HEK293T (cell line): ENCODE data around the gene IL23A.

Experiments used
- BHLHE40 ChIP-seq: fragments of 450-650 bp; IDR thresholded peaks from 2 replicates; pipeline ENCODE4 v1.6.1; 2016; ENCODE audit warnings: mild to moderate bottlenecking, moderate library complexity, borderline replicate concordance
- CTBP1 ChIP-seq: fragments of 450-650 bp; IDR thresholded peaks from 2 replicates; pipeline ENCODE4 v1.6.1; 2016; ENCODE audit warnings: borderline replicate concordance
- FOXA1 ChIP-seq: fragments of 450-650 bp; IDR thresholded peaks from 2 replicates; pipeline ENCODE4 v1.6.1; 2016; ENCODE audit warnings: mild to moderate bottlenecking
- FOXK2 ChIP-seq: fragments of 450-650 bp; IDR thresholded peaks from 2 replicates; pipeline ENCODE4 v1.6.1; 2016; ENCODE audit warnings: mild to moderate bottlenecking
- FOXM1 ChIP-seq: fragments of 450-650 bp; IDR thresholded peaks from 2 replicates; pipeline ENCODE4 v1.6.1; 2017; ENCODE audit warnings: mild to moderate bottlenecking, borderline replicate concordance
- L3MBTL2 ChIP-seq: fragments of 450-650 bp; conservative IDR thresholded peaks from 2 replicates; pipeline ENCODE4 v1.6.1; 2016; ENCODE audit warnings: mild to moderate bottlenecking
- NFRKB ChIP-seq: fragments of 450-650 bp; IDR thresholded peaks from 2 replicates; pipeline ENCODE4 v1.6.1; 2016; ENCODE audit warnings: mild to moderate bottlenecking, moderate library complexity
- SP1 ChIP-seq: fragments of 450-650 bp; IDR thresholded peaks from 2 replicates; pipeline ENCODE4 v1.6.1; 2017
- SUZ12 ChIP-seq: fragments of 450-650 bp; IDR thresholded peaks from 2 replicates; pipeline ENCODE4 v1.6.1; 2016; ENCODE audit warnings: mild to moderate bottlenecking
- TARDBP ChIP-seq: fragments of 450-650 bp; IDR thresholded peaks from 2 replicates; pipeline ENCODE4 v1.6.1; 2016
- TF ChIP-seq, protein P1 (sequence below): fragments of 450-650 bp; IDR thresholded peaks from 2 replicates; pipeline ENCODE4 v1.6.1; 2016

DNA sequence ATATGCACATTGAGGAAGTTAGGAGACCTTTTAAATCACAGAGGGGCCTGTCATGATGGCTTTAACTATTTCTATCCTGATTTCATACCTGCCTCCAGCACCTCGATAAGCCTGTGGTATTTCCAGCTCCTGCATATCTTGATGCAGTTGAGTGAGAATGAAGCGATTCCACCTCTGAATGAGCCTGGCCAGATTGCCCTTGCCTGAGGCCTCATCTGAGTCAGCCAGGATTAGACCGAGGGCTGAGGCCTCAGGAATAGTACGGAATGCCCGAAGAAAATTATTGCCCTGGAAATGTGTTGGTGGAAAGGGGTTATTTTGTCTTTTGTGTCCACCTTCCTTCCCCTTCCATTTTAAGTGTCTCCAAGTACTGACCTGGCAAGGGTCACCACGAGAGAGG lies 14.5 kb upstream of the IL23A start:
- TF ChIP-seq SP1 (no peak), L3MBTL2 (no peak), SUZ12 (no peak), FOXM1 (no peak), FOXK2 (no peak), BHLHE40 (no peak), CTBP1 (no peak), TARDBP (no peak), FOXA1 (no peak), NFRKB (no peak)
- TF ChIP-seq, protein P1, sequence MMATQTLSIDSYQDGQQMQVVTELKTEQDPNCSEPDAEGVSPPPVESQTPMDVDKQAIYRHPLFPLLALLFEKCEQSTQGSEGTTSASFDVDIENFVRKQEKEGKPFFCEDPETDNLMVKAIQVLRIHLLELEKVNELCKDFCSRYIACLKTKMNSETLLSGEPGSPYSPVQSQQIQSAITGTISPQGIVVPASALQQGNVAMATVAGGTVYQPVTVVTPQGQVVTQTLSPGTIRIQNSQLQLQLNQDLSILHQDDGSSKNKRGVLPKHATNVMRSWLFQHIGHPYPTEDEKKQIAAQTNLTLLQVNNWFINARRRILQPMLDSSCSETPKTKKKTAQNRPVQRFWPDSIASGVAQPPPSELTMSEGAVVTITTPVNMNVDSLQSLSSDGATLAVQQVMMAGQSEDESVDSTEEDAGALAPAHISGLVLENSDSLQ = no peak
